Activated CD8-positive, alpha-beta T cell treated with anti-CD3 and anti-CD28 coated beads, Interleukin-2, amount 10 ng/mL, durations not matched to agents 7 days and 5 days (primary cell): ENCODE measurements around the gene RRAS. TPM values are rescaled to one million over a fixed set of nuclear protein-coding genes. Genes with fewer than 3 reads are reported as not detected.

Experiments
- ATAC-seq: fragments of 150-1000 bp; cut with Tn5 transposase; one replicate; pipeline ENCODE4 v1.10.0; 2021; ENCODE audit warnings: moderate library complexity
- CTCF ChIA-PET: fragments of 350-600 bp; sonication (Branson Sonifier 250); formaldehyde crosslinking; loops from one replicate; lab custom pipeline; 2021; ENCODE audit warnings: antibody characterized with exemption; lab: Charles Lee
- POLR2A ChIA-PET: fragments of 350-600 bp; sonication (Branson Sonifier 250); formaldehyde crosslinking; loops from one replicate; lab custom pipeline; 2021; ENCODE audit warnings: antibody characterized with exemption; lab: Charles Lee
- DNase-seq: peaks from one replicate; pipeline ENCODE4 v3.0.0-alpha.2; 2020
- H3K27ac Mint-ChIP-seq: one replicate; pipeline ENCODE4 v1.8.0; 2021; ENCODE audit warnings: mild to moderate bottlenecking, mixed read lengths
- H3K27me3 Mint-ChIP-seq: one replicate; pipeline ENCODE4 v1.8.0; 2021; ENCODE audit warnings: low read depth, mixed read lengths
- H3K36me3 Mint-ChIP-seq: one replicate; pipeline ENCODE4 v1.8.0; 2021; ENCODE audit warnings: low read depth, mixed read lengths
- H3K4me1 Mint-ChIP-seq: one replicate; pipeline ENCODE4 v1.8.0; 2021; ENCODE audit warnings: low read depth, mixed read lengths
- H3K4me3 Mint-ChIP-seq: one replicate; pipeline ENCODE4 v1.8.0; 2021; ENCODE audit warnings: mild to moderate bottlenecking, mixed read lengths
- H3K9me3 Mint-ChIP-seq: one replicate; pipeline ENCODE4 v1.8.0; 2022; ENCODE audit warnings: mixed read lengths; ENCODE audit not compliant: insufficient read depth
- total RNA-seq, 2 experiments: library from RNA; stranded (reverse); gene quantifications; one replicate each; pipeline ENCODE4 v1.2.3, GENCODE V29; 2021

RRAS gene
- total RNA-seq, 2 experiments from 2014 or later = 8.1 to 8.4 TPM

DNA sequence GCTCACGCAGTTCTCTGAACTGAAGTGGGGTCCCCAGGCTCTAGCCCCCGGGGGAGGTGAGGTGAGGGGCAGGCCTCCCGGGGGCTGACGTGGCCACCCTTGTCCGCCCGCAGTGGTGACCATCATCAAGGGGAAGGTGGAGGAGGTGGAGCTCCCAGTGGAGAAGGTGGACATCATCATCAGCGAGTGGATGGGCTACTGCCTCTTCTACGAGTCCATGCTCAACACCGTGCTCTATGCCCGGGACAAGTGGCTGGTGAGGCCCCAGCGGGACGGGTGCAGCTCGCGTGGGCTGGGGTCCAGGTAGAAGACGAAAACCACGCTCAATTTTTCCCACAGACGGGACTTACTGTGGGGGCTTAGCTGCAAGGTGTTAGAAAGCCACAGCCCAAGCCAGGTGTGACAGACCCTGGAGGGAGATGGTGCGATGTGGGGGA, 43.9 kb upstream of the RRAS start:
- H3K9me3 Mint-ChIP-seq = no peaks in the 10 kb centered on the region
- peaks cover 42% of the 10 kb centered on the region for H3K36me3 Mint-ChIP-seq
- no peak overlapping the region for H3K27ac Mint-ChIP-seq
- ATAC-seq (no peak), DNase-seq (no peak)
- peaks cover 39% of the 10 kb centered on the region for H3K4me1 Mint-ChIP-seq
- CTCF ChIA-PET = no interaction called here
- no peak overlapping the region for H3K4me3 Mint-ChIP-seq
- POLR2A ChIA-PET = no interaction called here
- H3K27me3 Mint-ChIP-seq = no peaks in the 10 kb centered on the region

DNA sequence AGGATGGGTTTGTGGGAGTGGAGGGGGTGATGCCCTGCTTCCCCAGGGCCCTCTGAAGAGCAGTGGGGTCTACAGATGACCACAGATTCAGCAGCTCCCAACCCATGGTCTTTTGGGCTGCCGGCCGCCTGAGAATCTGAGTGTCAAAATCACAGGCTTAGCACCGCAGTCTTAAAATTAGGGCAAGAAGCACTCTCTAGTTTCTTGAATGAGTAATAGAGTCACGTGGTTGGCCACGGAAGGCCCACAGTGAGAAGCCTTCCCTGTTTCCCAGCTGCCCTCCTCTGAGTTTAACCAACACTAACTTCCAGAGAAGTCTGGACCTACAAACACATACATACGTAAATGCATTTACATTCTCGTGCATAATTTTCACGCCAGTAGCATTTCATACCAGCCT, 42.3 kb upstream of the RRAS start:
- no peak for ATAC-seq
- CTCF ChIA-PET = no interaction called here
- no peak overlapping the region for H3K4me3 Mint-ChIP-seq
- H3K36me3 Mint-ChIP-seq = peaks cover 35% of the 10 kb centered on the region
- POLR2A ChIA-PET = no interaction called here
- H3K27ac Mint-ChIP-seq = no peak overlapping the region
- peaks cover 37% of the 10 kb centered on the region for H3K4me1 Mint-ChIP-seq
- no peaks in the 10 kb centered on the region for H3K9me3 Mint-ChIP-seq
- no peak for DNase-seq
- H3K27me3 Mint-ChIP-seq = no peaks in the 10 kb centered on the region

DNA sequence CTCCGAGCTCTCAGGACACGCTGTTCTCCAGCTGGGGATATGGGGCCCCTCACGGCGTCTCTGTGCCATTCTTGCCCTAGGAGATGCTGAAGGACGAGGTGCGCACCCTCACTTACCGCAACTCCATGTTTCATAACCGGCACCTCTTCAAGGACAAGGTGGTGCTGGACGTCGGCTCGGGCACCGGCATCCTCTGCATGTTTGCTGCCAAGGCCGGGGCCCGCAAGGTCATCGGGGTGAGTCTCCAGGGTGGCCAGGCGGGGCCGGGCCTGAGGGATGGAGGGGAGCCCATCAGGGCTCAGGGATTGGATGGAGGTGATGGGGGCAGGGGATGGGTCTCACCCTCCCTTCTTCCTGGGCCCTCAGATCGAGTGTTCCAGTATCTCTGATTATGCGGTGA, 41.9 kb upstream of the RRAS start:
- ChIA-PET CTCF (interaction anchor here (1.1 to 1.3 kb wide), 3 partner anchors 9 to 110 kb away, joined by 3 to 7 read pairs (median 3); partner anchors contain the start of gene CPT1C), POLR2A (no interaction called here)
- no peak overlapping the region for H3K27ac Mint-ChIP-seq
- H3K4me1 Mint-ChIP-seq = peaks cover 33% of the 10 kb centered on the region
- no peaks in the 10 kb centered on the region for H3K27me3 Mint-ChIP-seq
- H3K36me3 Mint-ChIP-seq = peaks cover 34% of the 10 kb centered on the region
- no peak overlapping the region for H3K4me3 Mint-ChIP-seq
- no peak for DNase-seq
- H3K9me3 Mint-ChIP-seq = no peaks in the 10 kb centered on the region
- ATAC-seq = no peak

DNA sequence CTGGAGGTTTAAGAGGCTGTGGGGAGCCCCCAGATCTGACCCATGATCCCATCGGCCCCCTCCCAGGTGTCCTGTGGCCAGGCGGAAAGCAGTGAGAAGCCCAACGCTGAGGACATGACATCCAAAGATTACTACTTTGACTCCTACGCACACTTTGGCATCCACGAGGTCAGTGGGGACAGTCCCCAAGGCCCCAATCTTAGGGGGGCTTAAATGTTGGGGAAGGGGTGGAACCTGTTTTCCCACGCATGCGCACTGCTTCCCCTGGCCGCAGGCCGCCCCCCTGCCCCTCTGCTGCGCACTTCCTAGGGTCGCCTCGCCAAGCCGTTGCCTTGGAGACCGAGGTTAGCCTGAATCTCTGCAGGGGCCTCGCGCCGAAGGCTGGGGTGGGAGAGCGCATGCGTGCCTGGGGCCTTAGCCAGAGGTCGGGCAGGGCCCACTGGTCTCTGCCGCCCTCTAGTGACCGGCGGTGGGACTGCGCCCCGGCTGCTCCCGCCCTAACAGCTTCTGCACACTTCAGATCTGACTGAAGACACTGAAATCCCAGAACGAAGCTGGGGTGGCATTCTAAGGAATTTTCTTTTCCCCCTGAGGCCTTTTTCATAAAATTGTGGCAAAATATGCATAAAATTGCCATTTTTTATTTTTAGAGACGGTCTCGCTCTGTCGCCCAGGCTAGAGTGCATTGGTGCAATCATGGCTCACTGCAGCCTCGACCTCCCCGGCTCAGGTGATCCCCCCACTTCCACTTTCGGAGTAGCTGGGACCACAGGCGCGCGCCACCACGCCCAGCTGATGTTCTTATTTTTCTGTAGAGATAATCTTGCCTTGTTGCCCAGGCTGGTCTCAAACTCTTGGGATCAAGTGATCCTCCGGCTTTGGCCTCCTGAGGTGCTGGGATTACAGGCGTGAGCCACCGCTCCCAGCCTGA, 40.7 kb upstream of the RRAS start:
- H3K4me1 Mint-ChIP-seq = peaks cover 38% of the 10 kb centered on the region
- H3K27ac Mint-ChIP-seq = peak overlapping the region; percentile 34
- DNase-seq (peak; percentile 95), ATAC-seq (peak; percentile 8)
- CTCF ChIA-PET = interaction anchor here (0.6 to 1.5 kb wide), 28 partner anchors 8 to 207 kb away, joined by 3 to 7 read pairs (median 4); partner anchors contain the start of genes AP2A1, BCL2L12, CPT1C and IRF3
- no peak overlapping the region for H3K4me3 Mint-ChIP-seq
- no peaks in the 10 kb centered on the region for H3K27me3 Mint-ChIP-seq
- POLR2A ChIA-PET = interaction anchor here (0.6 kb wide), 1 partner anchor 14 kb away, joined by 3 read pairs; no protein-coding TSS in a partner anchor
- H3K36me3 Mint-ChIP-seq = peaks cover 33% of the 10 kb centered on the region
- H3K9me3 Mint-ChIP-seq = no peaks in the 10 kb centered on the region

DNA sequence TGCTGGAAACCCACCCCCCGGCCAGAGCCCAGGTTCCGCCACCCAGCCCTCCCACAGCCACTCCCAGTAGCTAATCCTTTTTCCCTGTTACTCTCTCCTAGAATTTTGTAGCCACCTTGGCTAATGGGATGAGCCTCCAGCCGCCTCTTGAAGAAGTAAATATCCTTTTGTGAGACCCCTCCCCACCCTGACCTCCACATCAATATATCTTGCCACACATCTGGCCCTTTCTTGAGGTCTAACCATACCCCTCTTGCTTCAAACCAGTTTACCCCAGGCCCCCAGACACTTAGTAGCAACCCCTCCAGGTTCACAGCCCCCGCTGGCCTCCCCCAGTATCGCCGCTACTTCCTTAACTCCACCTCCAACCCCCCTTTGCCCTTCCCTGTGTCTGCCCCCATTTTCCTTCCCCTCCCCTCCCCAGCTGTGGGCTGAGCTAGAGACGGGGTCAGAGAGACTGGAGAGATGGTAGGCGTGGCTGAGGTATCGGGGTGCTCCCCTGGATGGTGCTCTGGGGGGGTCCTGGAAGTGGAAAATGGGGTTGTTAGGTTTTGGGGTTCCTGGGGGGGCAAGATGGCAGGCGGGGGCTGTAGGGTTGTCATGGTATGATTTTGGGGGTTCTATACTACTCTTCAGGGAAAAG, 39.9 kb upstream of the RRAS start:
- no peak for ATAC-seq
- ChIA-PET POLR2A (interaction anchor here (0.6 to 1.1 kb wide), 2 partner anchors 13 to 99 kb away, joined by 3 read pairs; partner anchors contain the start of gene NOSIP), CTCF (interaction anchor here (0.6 to 4.9 kb wide), 10 partner anchors 8 to 204 kb away, joined by 3 to 45 read pairs (median 6); partner anchors contain the start of genes BCL2L12, IRF3, NOSIP and PRRG2)
- peaks cover 38% of the 10 kb centered on the region for H3K4me1 Mint-ChIP-seq
- H3K27me3 Mint-ChIP-seq = no peaks in the 10 kb centered on the region
- peak overlapping the region; percentile 34 for H3K27ac Mint-ChIP-seq
- no peak for DNase-seq
- no peak overlapping the region for H3K4me3 Mint-ChIP-seq
- H3K36me3 Mint-ChIP-seq = peaks cover 29% of the 10 kb centered on the region
- H3K9me3 Mint-ChIP-seq = no peaks in the 10 kb centered on the region

DNA sequence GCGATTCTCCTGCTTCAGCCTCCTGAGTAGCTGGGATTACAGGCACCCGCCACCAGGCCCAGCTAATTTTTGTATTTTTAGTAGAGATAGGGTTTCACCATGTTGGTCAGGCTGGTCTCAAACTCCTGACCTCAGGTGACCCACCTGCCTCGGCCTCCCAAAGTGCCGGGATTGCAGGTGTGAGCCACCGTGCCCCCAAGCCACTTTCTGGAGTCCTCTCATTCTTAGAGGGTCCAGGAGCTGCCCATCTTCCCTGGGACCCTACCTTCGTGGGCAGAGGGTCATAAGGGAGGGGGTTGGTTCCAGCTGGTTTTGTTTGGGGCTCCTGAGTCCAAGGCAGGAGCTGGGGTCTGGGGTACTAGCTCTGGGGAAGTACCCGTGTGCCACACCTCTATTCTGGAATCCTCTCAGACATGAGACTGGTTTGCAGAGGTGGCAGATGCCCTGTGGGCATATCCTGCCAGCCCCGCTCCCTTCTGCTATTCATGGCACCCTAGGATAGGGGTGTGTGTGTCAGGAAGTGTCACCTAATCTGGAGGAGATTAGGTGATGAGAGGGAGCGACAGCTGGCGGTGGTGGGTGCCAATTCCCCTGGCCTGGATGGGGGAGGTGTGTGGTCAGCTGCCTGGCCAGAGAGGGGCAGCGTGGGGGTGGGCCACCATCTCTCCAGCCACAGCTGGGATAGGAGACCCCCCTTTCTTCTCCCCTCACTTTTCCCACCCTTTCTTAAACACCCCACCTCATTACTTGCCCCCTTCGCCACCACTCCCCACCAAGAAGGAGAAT, 39.2 kb upstream of the RRAS start:
- ChIA-PET POLR2A (interaction anchor here (0.8 to 4.4 kb wide), 4 partner anchors 15 to 98 kb away, joined by 3 to 24 read pairs (median 3); partner anchors contain the start of genes BCL2L12, IRF3 and NOSIP), CTCF (interaction anchor here (0.7 to 4.9 kb wide), 19 partner anchors 9 to 228 kb away, joined by 3 to 45 read pairs (median 4); partner anchors contain the start of genes BCL2L12, IRF3, NOSIP and PIH1D1)
- H3K4me3 Mint-ChIP-seq = peak overlapping the region; percentile 85
- H3K36me3 Mint-ChIP-seq = peaks cover 25% of the 10 kb centered on the region
- peaks cover 38% of the 10 kb centered on the region for H3K4me1 Mint-ChIP-seq
- ATAC-seq (no peak), DNase-seq (no peak)
- no peaks in the 10 kb centered on the region for H3K27me3 Mint-ChIP-seq
- H3K9me3 Mint-ChIP-seq = no peaks in the 10 kb centered on the region
- no peak overlapping the region for H3K27ac Mint-ChIP-seq

DNA sequence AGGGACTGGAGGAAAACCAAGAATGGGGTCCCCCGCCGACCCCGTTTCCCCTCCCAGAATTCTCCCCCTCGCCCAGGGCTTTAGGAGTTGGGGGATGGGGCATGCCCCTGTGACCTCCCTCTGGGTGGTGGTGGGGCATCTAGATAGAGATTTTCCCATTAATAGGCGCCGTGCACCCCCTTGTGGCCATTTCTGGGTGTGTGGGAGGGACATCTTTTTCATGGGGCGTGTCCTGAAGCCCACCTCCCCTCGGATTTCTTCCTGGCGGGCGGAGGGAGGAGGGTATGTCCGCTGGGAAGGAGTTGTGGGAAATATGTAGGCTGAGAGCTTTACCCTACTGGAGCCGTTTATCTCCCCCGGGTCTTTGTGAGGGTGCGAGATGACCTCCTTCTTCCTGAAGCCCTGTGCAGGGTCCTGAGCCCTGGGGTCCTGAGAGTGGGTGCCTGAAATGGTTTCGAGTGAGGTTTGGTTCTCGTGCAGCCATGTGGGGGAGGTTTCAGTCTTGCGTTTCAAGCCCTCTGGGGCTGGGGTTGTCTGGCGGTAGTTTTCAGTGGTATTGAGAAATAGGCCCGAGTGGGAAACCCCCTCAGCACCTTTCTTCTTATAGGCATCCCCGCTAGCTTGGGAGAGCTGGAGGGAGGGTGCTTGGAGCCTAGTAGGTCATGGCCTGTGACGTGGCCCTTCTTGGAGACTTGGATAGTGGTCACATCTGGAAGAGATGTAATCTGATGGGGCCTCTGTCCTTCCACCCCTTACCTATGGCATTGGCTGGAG, 38.1 kb upstream of the RRAS start:
- peak overlapping the region; percentile 85 for H3K4me3 Mint-ChIP-seq
- H3K4me1 Mint-ChIP-seq = peaks cover 38% of the 10 kb centered on the region
- no peaks in the 10 kb centered on the region for H3K27me3 Mint-ChIP-seq
- DNase-seq = peak; percentile 87
- CTCF ChIA-PET = interaction anchor here (0.7 to 4.9 kb wide), 24 partner anchors 10 to 227 kb away, joined by 3 to 45 read pairs (median 4); partner anchors contain the start of genes BCL2L12, IRF3, NOSIP and PIH1D1
- H3K27ac Mint-ChIP-seq = peak overlapping the region; percentile 87
- H3K9me3 Mint-ChIP-seq = no peaks in the 10 kb centered on the region
- peaks cover 21% of the 10 kb centered on the region for H3K36me3 Mint-ChIP-seq
- POLR2A ChIA-PET = interaction anchor here (0.6 to 4.4 kb wide), 7 partner anchors 14 to 199 kb away, joined by 3 to 24 read pairs (median 4); partner anchors contain the start of genes AKT1S1, BCL2L12, IRF3 and PRR12
- peak; percentile 14 for ATAC-seq

DNA sequence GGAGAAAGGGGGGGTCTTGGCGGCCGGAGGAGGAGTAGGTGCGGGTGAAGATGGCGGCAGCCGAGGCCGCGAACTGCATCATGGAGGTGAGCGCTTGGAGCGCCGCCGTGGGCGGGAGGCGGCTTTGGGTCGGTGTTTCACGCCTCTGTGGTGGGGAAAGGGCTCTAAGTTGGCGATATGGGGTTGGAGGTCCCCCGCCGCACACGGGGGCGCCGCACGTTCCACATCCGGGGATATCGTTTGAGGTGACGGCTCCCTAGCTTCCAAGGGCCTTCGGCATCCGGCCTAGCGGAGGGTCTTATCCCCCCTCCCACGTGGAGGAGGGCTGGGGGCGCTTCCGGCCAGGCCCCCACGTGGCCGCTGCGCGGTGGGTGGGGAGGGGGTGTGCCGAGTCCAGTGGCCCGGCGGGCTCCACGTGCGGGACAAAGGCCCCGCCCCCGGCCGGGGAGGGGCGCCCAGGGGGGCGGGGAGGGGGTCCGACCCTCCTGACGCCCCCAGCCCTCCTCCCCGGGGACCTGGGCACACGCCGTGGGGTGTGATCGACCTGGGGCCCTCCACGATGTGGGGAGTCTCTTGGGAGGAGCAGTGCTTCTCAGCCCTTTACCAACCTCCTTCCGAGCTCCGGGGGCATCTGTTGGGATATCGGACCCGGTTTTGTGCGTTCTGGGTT, 37.4 kb upstream of the RRAS start, which contains the start of gene PRMT1:
Gene PRMT1, plus strand, starts transcription at position 41 of the 670 bp plus-strand sequence. Its CDS starts 10 bp downstream, at position 51.
- peak within 1 kb of the TSS; percentile 97 for H3K4me3 Mint-ChIP-seq
- H3K9me3 Mint-ChIP-seq = no peaks in the 10 kb centered on the region
- ATAC-seq = peak; percentile 8
- H3K4me1 Mint-ChIP-seq = peaks cover 37% of the 10 kb centered on the region
- ChIA-PET CTCF (interaction anchor here (0.5 to 4.9 kb wide), 18 partner anchors 12 to 239 kb away, joined by 3 to 45 read pairs (median 4); partner anchors contain the start of genes BCL2L12, IRF3, NOSIP and PIH1D1), POLR2A (interaction anchor here (0.6 to 4.4 kb wide), 8 partner anchors 13 to 200 kb away, joined by 3 to 24 read pairs (median 8); partner anchors contain the start of genes AKT1S1, BCL2L12, IRF3 and NOSIP)
- peak within 1 kb of the TSS; percentile 100 for H3K27ac Mint-ChIP-seq
- no peaks in the 10 kb centered on the region for H3K27me3 Mint-ChIP-seq
- peaks cover 20% of the 10 kb centered on the region for H3K36me3 Mint-ChIP-seq
- no peak for DNase-seq

DNA sequence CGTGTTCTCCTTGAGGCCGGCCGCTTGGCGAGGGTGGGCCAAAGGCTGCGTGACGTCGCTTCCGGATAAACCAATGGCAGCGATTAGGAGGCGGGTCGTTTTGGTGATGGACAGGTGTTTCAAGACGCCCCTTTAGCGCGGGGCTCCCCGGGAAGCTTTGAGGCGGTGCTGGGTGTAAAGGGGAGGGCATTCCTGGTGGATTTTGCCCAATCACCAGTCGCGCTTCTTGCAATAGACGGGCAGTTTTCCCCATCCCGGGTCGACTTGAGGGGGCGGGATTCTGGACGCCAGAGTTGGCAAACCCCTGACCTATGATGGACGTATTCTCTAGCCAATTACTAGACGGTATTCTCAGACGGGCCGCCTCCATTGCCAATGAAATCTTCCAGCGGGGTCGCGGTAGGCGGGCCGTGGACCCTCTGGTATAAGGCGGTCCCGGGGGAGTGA, 36.9 kb upstream of the RRAS start:
- peak; percentile 99 for DNase-seq
- Mint-ChIP-seq H3K4me3 (peak overlapping the region; percentile 97), H3K4me1 (peaks cover 39% of the 10 kb centered on the region), H3K27me3 (no peaks in the 10 kb centered on the region), H3K36me3 (peaks cover 17% of the 10 kb centered on the region), H3K27ac (peak overlapping the region; percentile 100), H3K9me3 (no peaks in the 10 kb centered on the region)
- ATAC-seq = peak; percentile 79
- CTCF ChIA-PET = interaction anchor here (0.5 to 4.9 kb wide), 19 partner anchors 9 to 240 kb away, joined by 3 to 45 read pairs (median 5); partner anchors contain the start of genes BCL2L12, IRF3, NOSIP and PRR12
- POLR2A ChIA-PET = interaction anchor here (0.7 to 4.4 kb wide), 8 partner anchors 12 to 343 kb away, joined by 3 to 24 read pairs (median 8); partner anchors contain the start of genes BCL2L12, IRF3, NOSIP and PRR12
